HUDEP-2 (cell line): ENCODE data around the gene OR4F15.
A peak's percentile ranks its signal among the peaks of the same experiment; 100 is the strongest.
"Not testable (repeated sequence)": the region's sequence is repeated elsewhere in the genome, so short reads cannot be mapped to it uniquely, and the experiment has no call there.

Experiments
- DNase-seq, 76 experiments: peaks; one replicate each; lab custom pipeline; 2025; ENCODE audit not compliant: unreplicated experiment in 76 of 76; lab: John Stamatoyannopoulos, UW

The OR4F15 gene

GRCh38 chr15:101811902-101812301 lies at the start of gene OR4F15:
Gene OR4F15 (plus strand): TSS chr15:101812202. CDS start chr15:101818187, 5,985 bp downstream.
- no peak for DNase-seq

- DNase-seq: not testable (repeated sequence)
Observed at GRCh38 chr15:101764669-101765339, 47.2 kb upstream of the OR4F15 start.

GRCh38 chr15:101765340-101765671 lies 46.7 kb upstream of the OR4F15 start:
- not testable (repeated sequence) for DNase-seq

GRCh38 chr15:101765772-101766456 lies 46.1 kb upstream of the OR4F15 start:
- DNase-seq: no peak

GRCh38 chr15:101767083-101767640 lies 44.8 kb upstream of the OR4F15 start:
- DNase-seq: not testable (repeated sequence)

- no peak for DNase-seq
Observed at GRCh38 chr15:101772921-101773320, 39.1 kb upstream of the OR4F15 start.

GRCh38 chr15:101773496-101774100 lies 38.4 kb upstream of the OR4F15 start:
- peak in 7 of 76 experiments; percentile 1 to 17 (median 5) for DNase-seq

GRCh38 chr15:101775136-101775535 lies 36.9 kb upstream of the OR4F15 start:
- no peak for DNase-seq

GRCh38 chr15:101778576-101778975 lies 33.4 kb upstream of the OR4F15 start:
- DNase-seq: not testable (repeated sequence)

GRCh38 chr15:101780225-101780624 lies 31.8 kb upstream of the OR4F15 start:
- DNase-seq: not testable (repeated sequence)

- no peak for DNase-seq
Observed at GRCh38 chr15:101781928-101782327, 30.1 kb upstream of the OR4F15 start.

- no peak for DNase-seq
Observed at GRCh38 chr15:101784644-101785043, 27.4 kb upstream of the OR4F15 start.

GRCh38 chr15:101786422-101786821 lies 25.6 kb upstream of the OR4F15 start:
- not testable (repeated sequence) for DNase-seq

GRCh38 chr15:101788001-101788400 lies 24.0 kb upstream of the OR4F15 start:
- DNase-seq: not testable (repeated sequence)

- DNase-seq: not testable (repeated sequence)
Observed at GRCh38 chr15:101788503-101789269, 23.3 kb upstream of the OR4F15 start.

- not testable (repeated sequence) for DNase-seq
Observed at GRCh38 chr15:101790748-101791147, 21.3 kb upstream of the OR4F15 start.

GRCh38 chr15:101793981-101794380 lies 18.0 kb upstream of the OR4F15 start:
- not testable (repeated sequence) for DNase-seq

GRCh38 chr15:101795455-101795854 lies 16.5 kb upstream of the OR4F15 start:
- DNase-seq: no peak

GRCh38 chr15:101799665-101800064 lies 12.3 kb upstream of the OR4F15 start:
- no peak for DNase-seq

GRCh38 chr15:101801048-101801447 lies 11.0 kb upstream of the OR4F15 start:
- DNase-seq: no peak

GRCh38 chr15:101803209-101803608 lies 8.8 kb upstream of the OR4F15 start, which contains the start of gene OR4F6:
Gene OR4F6 (plus strand): TSS chr15:101803509. CDS start chr15:101805720, 2,211 bp downstream.
- DNase-seq: no peak
